HG03460 (cell line): ENCODE data around the gene CCDC60.

ENCODE experiments used
- ATAC-seq: cut with Tn5 transposase; IDR thresholded peaks from one replicate; pipeline ENCODE4 v1.9.1; 2021; ENCODE audit not compliant: unreplicated experiment

The CCDC60 gene

GRCh38 chr12:119334430-119335170, at the start of gene CCDC60:
Gene CCDC60 (plus strand): TSS chr12:119334729. CDS start chr12:119335177, 448 bp downstream.
- ATAC-seq: no peak

GRCh38 chr12:119288576-119288975, 46.0 kb upstream of the CCDC60 start:
- no peak for ATAC-seq

- ATAC-seq: no peak
These were observed 41.5 kb upstream of the CCDC60 start for GRCh38 chr12:119292893-119293630.

- ATAC-seq: no peak
These were observed 40.3 kb upstream of the CCDC60 start for GRCh38 chr12:119294211-119294610.

GRCh38 chr12:119296535-119296934, 38.0 kb upstream of the CCDC60 start:
- no peak for ATAC-seq

GRCh38 chr12:119299130-119299529, 35.4 kb upstream of the CCDC60 start:
- no peak for ATAC-seq

GRCh38 chr12:119301379-119301778, 33.1 kb upstream of the CCDC60 start:
- no peak for ATAC-seq

GRCh38 chr12:119302451-119303080, 32.0 kb upstream of the CCDC60 start:
- no peak for ATAC-seq

GRCh38 chr12:119306593-119306992, 27.9 kb upstream of the CCDC60 start:
- ATAC-seq: no peak

GRCh38 chr12:119307747-119308146, 26.8 kb upstream of the CCDC60 start:
- no peak for ATAC-seq

GRCh38 chr12:119308708-119309456, 25.6 kb upstream of the CCDC60 start:
- ATAC-seq: no peak

GRCh38 chr12:119311878-119312277, 22.7 kb upstream of the CCDC60 start:
- no peak for ATAC-seq

- no peak for ATAC-seq
These were observed 21.6 kb upstream of the CCDC60 start for GRCh38 chr12:119312904-119313303.

GRCh38 chr12:119314290-119314689, 20.2 kb upstream of the CCDC60 start:
- no peak for ATAC-seq

GRCh38 chr12:119319638-119320037, 14.9 kb upstream of the CCDC60 start:
- ATAC-seq: no peak

GRCh38 chr12:119320678-119321077, 13.9 kb upstream of the CCDC60 start:
- no peak for ATAC-seq

GRCh38 chr12:119322301-119322723, 12.2 kb upstream of the CCDC60 start:
- no peak for ATAC-seq

GRCh38 chr12:119325813-119326212, 8.7 kb upstream of the CCDC60 start:
- ATAC-seq: no peak

- no peak for ATAC-seq
These were observed 8.2 kb upstream of the CCDC60 start for GRCh38 chr12:119326341-119326740.

GRCh38 chr12:119327471-119327870, 7.1 kb upstream of the CCDC60 start:
- ATAC-seq: no peak

- no peak for ATAC-seq
These were observed 6.4 kb upstream of the CCDC60 start for GRCh38 chr12:119328111-119328510.
